ENCODE data around the gene PPIA.

PPIA gene

GRCh38 chr7:44796504-44797328 lies at the start of gene PPIA:
Gene PPIA (plus strand): TSS chr7:44796681. CDS start chr7:44796725, 44 bp downstream.
- Mint-ChIP-seq H3K27me3 (no peaks in the 10 kb centered on the region), H3K4me1 (peaks cover 33% of the 10 kb centered on the region), H3K9me3 (no peaks in the 10 kb centered on the region), H3K27ac (peak within 1 kb of the TSS; percentile 98 to 100), H3K4me3 (peak within 1 kb of the TSS; percentile 91 to 97)
- DNase-seq = peak; percentile 98 to 99
- ATAC-seq = peak; percentile 93

- H3K4me1 Mint-ChIP-seq = peaks cover 41% of the 10 kb centered on the region
Measured at GRCh38 chr7:44748045-44748947, 48.2 kb upstream of the PPIA start, which contains the start of gene ZMIZ2. Gene ZMIZ2 (plus strand): TSS chr7:44748847. CDS start chr7:44756250, 7,403 bp downstream.

GRCh38 chr7:44748948-44749731 lies 47.3 kb upstream of the PPIA start:
- Mint-ChIP-seq H3K4me3 (peak overlapping the region; percentile 85 to 88), H3K9me3 (no peaks in the 10 kb centered on the region), H3K27me3 (no peaks in the 10 kb centered on the region), H3K4me1 (peaks cover 45% of the 10 kb centered on the region), H3K27ac (peak overlapping the region; percentile 29 to 83)
- peak in 1 of 2 donors; percentile 35 for DNase-seq
- peak; percentile 4 for ATAC-seq

More at GRCh38 chr7:44748045-44748947, 48.2 kb upstream of the PPIA start, which contains the start of gene ZMIZ2:
- H3K9me3 Mint-ChIP-seq = no peaks in the 10 kb centered on the region
- DNase-seq = peak; percentile 90 to 96
- ATAC-seq = peak; percentile 86
- peak within 1 kb of the TSS; percentile 92 to 94 for H3K27ac Mint-ChIP-seq
- peak within 1 kb of the TSS; percentile 85 to 88 for H3K4me3 Mint-ChIP-seq
- no peaks in the 10 kb centered on the region for H3K27me3 Mint-ChIP-seq

GRCh38 chr7:44749992-44750391 lies 46.5 kb upstream of the PPIA start:
- Mint-ChIP-seq H3K4me3 (peak overlapping the region; percentile 85 to 88), H3K4me1 (peaks cover 53% of the 10 kb centered on the region), H3K27me3 (no peaks in the 10 kb centered on the region), H3K9me3 (no peaks in the 10 kb centered on the region), H3K27ac (peak overlapping the region in 1 of 2 donors; percentile 83)
- DNase-seq (no peak), ATAC-seq (no peak)

GRCh38 chr7:44750424-44750823 lies 46.1 kb upstream of the PPIA start:
- Mint-ChIP-seq H3K9me3 (no peaks in the 10 kb centered on the region), H3K4me1 (peaks cover 58% of the 10 kb centered on the region), H3K27ac (peak overlapping the region; percentile 7 to 57), H3K4me3 (peak overlapping the region; percentile 85 to 88), H3K27me3 (no peaks in the 10 kb centered on the region)
- ATAC-seq (no peak), DNase-seq (no peak)

GRCh38 chr7:44750921-44751571 lies 45.4 kb upstream of the PPIA start:
- DNase-seq = peak; percentile 48 to 74
- Mint-ChIP-seq H3K27ac (peak overlapping the region; percentile 57 to 79), H3K9me3 (no peaks in the 10 kb centered on the region), H3K27me3 (no peaks in the 10 kb centered on the region), H3K4me1 (peaks cover 63% of the 10 kb centered on the region), H3K4me3 (peak overlapping the region; percentile 85 to 88)
- ATAC-seq = peak; percentile 78

GRCh38 chr7:44752822-44753221 lies 43.7 kb upstream of the PPIA start:
- H3K4me1 Mint-ChIP-seq = peaks cover 57% of the 10 kb centered on the region
- H3K4me3 Mint-ChIP-seq = no peak overlapping the region
- DNase-seq = no peak
- no peaks in the 10 kb centered on the region for H3K27me3 Mint-ChIP-seq
- no peaks in the 10 kb centered on the region for H3K9me3 Mint-ChIP-seq
- H3K27ac Mint-ChIP-seq = no peak overlapping the region
- ATAC-seq = no peak

- no peak for ATAC-seq
- no peaks in the 10 kb centered on the region for H3K27me3 Mint-ChIP-seq
- no peak for DNase-seq
- H3K4me1 Mint-ChIP-seq = peaks cover 48% of the 10 kb centered on the region
- H3K9me3 Mint-ChIP-seq = no peaks in the 10 kb centered on the region
- peak overlapping the region; percentile 63 to 74 for H3K27ac Mint-ChIP-seq
- no peak overlapping the region for H3K4me3 Mint-ChIP-seq
Measured at GRCh38 chr7:44754802-44755697, 41.4 kb upstream of the PPIA start.

GRCh38 chr7:44755698-44756627 lies 40.5 kb upstream of the PPIA start:
- Mint-ChIP-seq H3K9me3 (no peaks in the 10 kb centered on the region), H3K27me3 (no peaks in the 10 kb centered on the region), H3K4me3 (no peak overlapping the region), H3K27ac (peak overlapping the region in 1 of 2 donors; percentile 63), H3K4me1 (peaks cover 39% of the 10 kb centered on the region)
- DNase-seq = no peak
- ATAC-seq = no peak

GRCh38 chr7:44756904-44757303 lies 39.6 kb upstream of the PPIA start:
- Mint-ChIP-seq H3K27me3 (no peaks in the 10 kb centered on the region), H3K9me3 (no peaks in the 10 kb centered on the region), H3K4me1 (peaks cover 30% of the 10 kb centered on the region), H3K4me3 (no peak overlapping the region), H3K27ac (no peak overlapping the region)
- DNase-seq (no peak), ATAC-seq (no peak)

- Mint-ChIP-seq H3K9me3 (no peaks in the 10 kb centered on the region), H3K4me3 (no peak overlapping the region), H3K27ac (no peak overlapping the region), H3K27me3 (no peaks in the 10 kb centered on the region), H3K4me1 (peaks cover 26% of the 10 kb centered on the region)
- ATAC-seq = no peak
- DNase-seq = no peak
Measured at GRCh38 chr7:44757311-44757710, 39.2 kb upstream of the PPIA start.

- DNase-seq (no peak), ATAC-seq (no peak)
- no peaks in the 10 kb centered on the region for H3K9me3 Mint-ChIP-seq
- H3K4me3 Mint-ChIP-seq = no peak overlapping the region
- peak overlapping the region in 1 of 2 donors; percentile 63 for H3K27ac Mint-ChIP-seq
- H3K4me1 Mint-ChIP-seq = peaks cover 22% of the 10 kb centered on the region
- H3K27me3 Mint-ChIP-seq = no peaks in the 10 kb centered on the region
Measured at GRCh38 chr7:44757739-44758138, 38.7 kb upstream of the PPIA start.

- ATAC-seq (no peak), DNase-seq (no peak)
- Mint-ChIP-seq H3K4me1 (peaks cover 17% of the 10 kb centered on the region), H3K9me3 (no peaks in the 10 kb centered on the region), H3K27me3 (no peaks in the 10 kb centered on the region), H3K27ac (no peak overlapping the region), H3K4me3 (no peak overlapping the region)
Measured at GRCh38 chr7:44759246-44759645, 37.2 kb upstream of the PPIA start.
